22Rv1 (cell line): ENCODE results near the gene SLC25A26.
"Not testable (repeated sequence)": the region's sequence is repeated elsewhere in the genome, so short reads cannot be mapped to it uniquely, and the experiment has no call there.

ENCODE experiments used
- CTCF ChIP-seq: fragments of 450-650 bp; IDR thresholded peaks from 2 replicates; pipeline ENCODE4 v1.5.1; 2017; ENCODE audit warnings: mild to moderate bottlenecking
- ZFX ChIP-seq: fragments of 450-650 bp; IDR thresholded peaks from 2 replicates; pipeline ENCODE4 v1.6.1; 2017; ENCODE audit warnings: antibody characterized with exemption, borderline replicate concordance

GRCh38 chr3:66306086-66306485, 85.3 kb downstream of the SLC25A26 start:
- not testable (repeated sequence) for TF ChIP-seq CTCF, ZFX
